ENCODE measurements around the gene RGS7. TPM values are rescaled to one million over a fixed set of nuclear protein-coding genes. Genes with fewer than 3 reads are reported as not detected.

The RGS7 gene
- total RNA-seq, 3 donors from 2014 or later (not counting 1 experiment from before 2014, with no cell fraction given): not detected

- Histone ChIP-seq H3K36me3 (ENCODE audit: control insufficient read depth, insufficient read depth, low read length) (no peaks in the 10 kb centered on the region), H3K9me3 (ENCODE audit: control insufficient read depth, insufficient read depth, low read length) (no peaks in the 10 kb centered on the region), H3K4me1 (ENCODE audit: control insufficient read depth, insufficient read depth, low read length) (no peaks in the 10 kb centered on the region), H3K4me3 (ENCODE audit: low read length) (no peak overlapping the region), H3K27ac (ENCODE audit: low read length) (no peak overlapping the region), H3K27me3 (ENCODE audit: control insufficient read depth, insufficient read depth, low read length) (no peaks in the 10 kb centered on the region)
- Mint-ChIP-seq H3K4me3 (no peak overlapping the region), H3K27ac (no peak overlapping the region), H3K36me3 (no peaks in the 10 kb centered on the region), H3K9me3 (peaks cover 0 to 2% of the 10 kb centered on the region in 2 donors), H3K27me3 (ENCODE audit: low read depth in 2 of 2) (peaks cover 0 to 3% of the 10 kb centered on the region in 2 donors), H3K4me1 (no peaks in the 10 kb centered on the region)
- TF ChIP-seq CTCF (IDR thresholded peaks at IDR 0.05): no peak
- DNase-seq (no peak), ATAC-seq (no peak)
- intact Hi-C loops (cut with micrococcal nuclease): no loop called here
- WGBS (ENCODE audit: insufficient coverage): 75% methylated on average over 1 of the region's 1 CpG
These were observed 598.7 kb downstream of the RGS7 start for GRCh38 chr1:240758296-240758695.

GRCh38 chr1:240747907-240748306 is 609.1 kb downstream of the RGS7 start:
- H3K36me3 ChIP-seq (ENCODE audit: control insufficient read depth, insufficient read depth, low read length): no peaks in the 10 kb centered on the region
- intact Hi-C loops (cut with micrococcal nuclease): no loop called here
- no peak overlapping the region for H3K4me3 Mint-ChIP-seq

GRCh38 chr1:240743705-240744104 is 613.3 kb downstream of the RGS7 start:
- Histone ChIP-seq H3K36me3 (ENCODE audit: control insufficient read depth, insufficient read depth, low read length) (no peaks in the 10 kb centered on the region), H3K4me3 (ENCODE audit: low read length) (no peak overlapping the region), H3K4me1 (ENCODE audit: control insufficient read depth, insufficient read depth, low read length) (no peaks in the 10 kb centered on the region), H3K27ac (ENCODE audit: low read length) (no peak overlapping the region), H3K27me3 (ENCODE audit: control insufficient read depth, insufficient read depth, low read length) (no peaks in the 10 kb centered on the region), H3K9me3 (ENCODE audit: control insufficient read depth, insufficient read depth, low read length) (no peaks in the 10 kb centered on the region)
- Mint-ChIP-seq H3K4me3 (no peak overlapping the region), H3K27ac (no peak overlapping the region), H3K27me3 (ENCODE audit: low read depth in 2 of 2) (no peaks in the 10 kb centered on the region), H3K36me3 (no peaks in the 10 kb centered on the region), H3K9me3 (peaks cover 0 to 2% of the 10 kb centered on the region in 2 donors), H3K4me1 (no peaks in the 10 kb centered on the region)
- intact Hi-C loops (cut with micrococcal nuclease): no loop called here
- no peak for TF ChIP-seq CTCF (IDR thresholded peaks at IDR 0.05)
- WGBS (ENCODE audit: insufficient coverage): 86% methylated on average over 2 of the region's 2 CpGs
- ATAC-seq (no peak), DNase-seq (no peak)

More at GRCh38 chr1:240747907-240748306, 609.1 kb downstream of the RGS7 start:
- H3K27me3 Mint-ChIP-seq (ENCODE audit: low read depth in 2 of 2): no peaks in the 10 kb centered on the region
- H3K4me1 Mint-ChIP-seq: no peaks in the 10 kb centered on the region
- H3K27ac Mint-ChIP-seq: no peak overlapping the region
- no peaks in the 10 kb centered on the region for H3K36me3 Mint-ChIP-seq
- no peak for TF ChIP-seq CTCF (IDR thresholded peaks at IDR 0.05)
- no peak for DNase-seq
- Histone ChIP-seq H3K4me1 (ENCODE audit: control insufficient read depth, insufficient read depth, low read length) (no peaks in the 10 kb centered on the region), H3K27me3 (ENCODE audit: control insufficient read depth, insufficient read depth, low read length) (no peaks in the 10 kb centered on the region), H3K27ac (ENCODE audit: low read length) (no peak overlapping the region), H3K4me3 (ENCODE audit: low read length) (no peak overlapping the region), H3K9me3 (ENCODE audit: control insufficient read depth, insufficient read depth, low read length) (no peaks in the 10 kb centered on the region)
- H3K9me3 Mint-ChIP-seq: peaks cover 0 to 2% of the 10 kb centered on the region in 2 donors
- ATAC-seq: no peak

- no peaks in the 10 kb centered on the region for H3K9me3 Mint-ChIP-seq
- H3K4me3 ChIP-seq (ENCODE audit: low read length): no peak overlapping the region
- intact Hi-C loops (cut with micrococcal nuclease): no loop called here
- H3K27ac Mint-ChIP-seq: no peak overlapping the region
- 77% methylated on average over 1 of the region's 1 CpG for WGBS (ENCODE audit: insufficient coverage)
- H3K36me3 Mint-ChIP-seq: no peaks in the 10 kb centered on the region
- no peaks in the 10 kb centered on the region for H3K9me3 ChIP-seq (ENCODE audit: control insufficient read depth, insufficient read depth, low read length)
- H3K4me3 Mint-ChIP-seq: no peak overlapping the region
- DNase-seq: no peak
- ATAC-seq: no peak
- H3K4me1 Mint-ChIP-seq: no peaks in the 10 kb centered on the region
- H3K27me3 Mint-ChIP-seq (ENCODE audit: low read depth in 2 of 2): no peaks in the 10 kb centered on the region
- no peak for TF ChIP-seq CTCF (IDR thresholded peaks at IDR 0.05)
- no peaks in the 10 kb centered on the region for H3K36me3 ChIP-seq (ENCODE audit: control insufficient read depth, insufficient read depth, low read length)
- H3K27ac ChIP-seq (ENCODE audit: low read length): no peak overlapping the region
- no peaks in the 10 kb centered on the region for H3K27me3 ChIP-seq (ENCODE audit: control insufficient read depth, insufficient read depth, low read length)
- H3K4me1 ChIP-seq (ENCODE audit: control insufficient read depth, insufficient read depth, low read length): no peaks in the 10 kb centered on the region
These were observed 617.3 kb downstream of the RGS7 start for GRCh38 chr1:240739754-240740153.

Data from natural killer cell (primary cell).